DLD1 (cell line): ENCODE data around the gene ENDOG.

Experiments
- in situ Hi-C: cut with HindIII; loops from 2 replicates; pipeline ENCODE4 v1.10.0; 2017; ENCODE audit warnings: low sequenced_read_pairs

The ENDOG gene

DNA sequence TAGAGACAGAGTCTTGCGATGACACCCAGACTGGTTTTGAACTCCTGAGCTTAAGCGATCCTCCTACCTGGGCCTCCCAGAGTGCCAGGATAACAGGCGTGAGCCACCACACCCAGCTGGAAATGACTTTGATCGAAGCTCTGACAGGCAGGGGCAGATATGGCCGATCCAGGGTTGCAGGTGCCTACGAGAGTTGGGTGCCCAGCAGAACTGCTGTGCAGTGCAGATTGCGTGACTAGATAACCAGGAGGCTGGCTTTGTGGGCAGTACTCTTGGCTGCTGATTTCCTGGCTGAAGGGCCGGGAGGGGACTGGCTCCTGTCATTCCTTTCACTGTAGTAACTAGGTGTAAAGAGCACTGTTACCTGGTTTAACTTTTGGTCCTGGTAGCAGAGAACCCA is 19.4 kb upstream of the ENDOG start:
- in situ Hi-C loops, result no loop called here

- in situ Hi-C loops, result no loop called here
These were observed 18.2 kb upstream of the ENDOG start for GRCh38 chr9:128800061-128800460.

DNA sequence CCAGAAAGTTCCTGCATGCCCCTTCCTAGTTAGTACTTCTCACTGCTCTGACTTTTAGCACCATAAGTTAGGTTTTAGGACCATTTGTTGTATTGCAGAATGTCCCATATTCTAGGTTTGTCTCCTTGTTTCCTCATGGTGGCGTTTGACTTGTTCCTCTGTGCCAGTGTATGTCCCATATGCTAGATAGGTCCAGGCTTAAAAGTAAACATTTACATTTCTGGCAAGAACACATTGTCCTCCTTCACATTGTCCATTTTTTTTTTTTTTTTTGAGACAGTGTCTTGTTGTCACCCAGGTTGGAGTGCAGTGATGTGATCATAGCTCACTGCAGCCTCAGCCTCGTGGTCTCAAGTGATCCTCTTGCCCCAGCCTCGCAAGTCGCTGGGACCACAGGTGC is 15.8 kb upstream of the ENDOG start:
- in situ Hi-C loops, result no loop called here

- in situ Hi-C loops, result no loop called here
These were observed 12.6 kb upstream of the ENDOG start for GRCh38 chr9:128805661-128806060.

GRCh38 chr9:128807827-128808226 is 10.5 kb upstream of the ENDOG start:
- in situ Hi-C loops, result no loop called here

GRCh38 chr9:128808543-128808942 is 9.8 kb upstream of the ENDOG start:
- in situ Hi-C loops, result no loop called here

DNA sequence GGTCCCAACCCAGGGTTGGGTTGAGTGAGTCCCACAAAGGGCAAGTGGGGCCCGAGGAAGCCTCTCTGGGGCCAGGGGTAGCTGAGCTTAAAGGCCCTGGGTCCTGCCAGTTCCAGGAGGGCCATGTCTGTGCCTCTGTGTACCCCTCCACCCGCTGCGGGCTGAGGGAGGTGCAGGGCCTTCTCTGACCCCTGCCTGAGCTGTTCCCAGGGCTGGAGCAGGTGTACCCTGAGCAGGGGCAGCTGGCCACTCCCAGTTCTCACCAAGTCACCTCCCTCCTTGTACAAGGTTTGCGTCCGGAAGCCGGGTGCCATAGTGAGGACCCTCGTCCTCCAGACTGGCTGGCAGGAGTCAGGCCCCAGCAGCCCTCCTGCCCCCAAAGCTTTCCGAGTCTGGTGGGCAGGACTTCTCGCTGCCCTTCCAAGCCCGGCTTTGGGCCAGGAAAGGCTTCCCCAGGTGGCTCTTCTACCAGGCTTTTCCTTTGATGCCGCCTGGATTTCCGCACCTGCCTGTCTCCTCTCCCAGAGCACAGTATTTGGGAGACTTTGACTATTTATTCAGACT is 9.2 kb upstream of the ENDOG start:
- in situ Hi-C loops, result no loop called here

DNA sequence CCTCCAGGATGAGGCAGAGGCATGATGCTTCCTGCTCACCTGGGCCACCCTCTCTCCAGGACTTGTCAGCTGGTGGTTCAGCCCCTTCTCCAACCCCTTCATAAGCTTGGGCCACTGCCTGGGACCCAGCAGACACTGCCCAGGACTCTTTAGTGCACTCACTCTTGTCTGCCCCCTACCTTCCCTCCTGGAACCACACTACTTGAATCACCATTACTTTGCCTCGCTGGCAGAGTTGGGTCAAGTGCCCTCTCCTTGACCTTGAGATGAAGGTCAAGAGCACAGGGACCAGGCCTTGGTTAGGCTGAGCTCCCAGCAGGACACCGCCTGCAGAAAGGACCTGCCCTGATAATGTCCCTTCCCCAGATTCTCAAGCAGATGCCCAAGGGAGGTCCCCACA is 8.5 kb upstream of the ENDOG start:
- in situ Hi-C loops, result loop anchor here (10.0 kb wide), 1 partner anchor 55 kb away; no protein-coding TSS in a partner anchor

GRCh38 chr9:128810873-128811272 is 7.4 kb upstream of the ENDOG start:
- in situ Hi-C loops, result loop anchor here (10.0 kb wide), 1 partner anchor 54 kb away; no protein-coding TSS in a partner anchor

GRCh38 chr9:128818839-128819715 is 777 bp downstream of the ENDOG start:
- in situ Hi-C loops, result loop anchor here (10.0 kb wide), 1 partner anchor 46 kb away; no protein-coding TSS in a partner anchor

- in situ Hi-C loops, result loop anchor here (10.0 kb wide), 1 partner anchor 45 kb away; no protein-coding TSS in a partner anchor
These were observed 1.7 kb downstream of the ENDOG start for GRCh38 chr9:128819716-128820664.

DNA sequence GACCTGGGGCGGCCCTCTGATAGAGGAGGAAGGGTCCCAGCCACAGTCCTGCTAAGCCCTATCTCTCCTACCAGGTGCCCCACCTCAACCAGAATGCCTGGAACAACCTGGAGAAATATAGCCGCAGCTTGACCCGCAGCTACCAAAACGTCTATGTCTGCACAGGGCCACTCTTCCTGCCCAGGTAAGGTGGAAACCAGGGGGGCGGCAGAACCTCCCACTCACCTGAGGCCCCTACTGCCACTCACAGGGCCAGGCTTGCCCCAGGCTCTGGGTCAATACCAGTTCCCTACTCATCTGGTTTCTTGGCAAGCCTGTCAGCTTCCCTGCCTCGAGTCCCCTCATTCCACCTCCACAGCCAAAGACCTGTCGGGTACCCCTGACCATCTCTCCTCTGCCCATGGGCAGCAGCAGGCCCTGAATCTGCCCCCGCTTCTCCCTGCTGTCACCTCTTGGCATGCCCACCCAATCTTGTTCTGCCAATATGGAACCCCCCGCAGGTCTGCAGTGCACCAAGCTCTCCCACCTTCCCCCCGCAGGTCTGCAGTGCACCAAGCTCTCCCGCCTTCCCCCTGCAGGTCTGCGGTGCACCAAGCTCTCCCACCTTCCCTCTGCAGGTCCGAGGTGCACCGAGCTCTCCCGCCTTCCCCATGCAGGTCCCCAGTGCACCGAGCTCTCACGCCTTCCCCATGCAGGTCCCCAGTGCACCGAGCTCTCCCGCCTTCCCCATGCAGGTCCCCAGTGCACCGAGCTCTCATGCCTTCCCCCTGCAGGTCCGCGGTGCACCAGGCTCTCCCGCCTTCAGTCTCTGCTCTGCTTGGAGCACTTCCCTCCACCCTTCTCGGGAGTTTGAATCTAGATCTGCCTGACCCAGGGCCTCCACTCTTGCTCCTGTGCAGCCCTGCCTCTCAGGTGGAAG is 2.6 kb downstream of the ENDOG start:
- in situ Hi-C loops, result no loop called here

GRCh38 chr9:128821584-128822406 is 3.5 kb downstream of the ENDOG start:
- in situ Hi-C loops, result no loop called here

DNA sequence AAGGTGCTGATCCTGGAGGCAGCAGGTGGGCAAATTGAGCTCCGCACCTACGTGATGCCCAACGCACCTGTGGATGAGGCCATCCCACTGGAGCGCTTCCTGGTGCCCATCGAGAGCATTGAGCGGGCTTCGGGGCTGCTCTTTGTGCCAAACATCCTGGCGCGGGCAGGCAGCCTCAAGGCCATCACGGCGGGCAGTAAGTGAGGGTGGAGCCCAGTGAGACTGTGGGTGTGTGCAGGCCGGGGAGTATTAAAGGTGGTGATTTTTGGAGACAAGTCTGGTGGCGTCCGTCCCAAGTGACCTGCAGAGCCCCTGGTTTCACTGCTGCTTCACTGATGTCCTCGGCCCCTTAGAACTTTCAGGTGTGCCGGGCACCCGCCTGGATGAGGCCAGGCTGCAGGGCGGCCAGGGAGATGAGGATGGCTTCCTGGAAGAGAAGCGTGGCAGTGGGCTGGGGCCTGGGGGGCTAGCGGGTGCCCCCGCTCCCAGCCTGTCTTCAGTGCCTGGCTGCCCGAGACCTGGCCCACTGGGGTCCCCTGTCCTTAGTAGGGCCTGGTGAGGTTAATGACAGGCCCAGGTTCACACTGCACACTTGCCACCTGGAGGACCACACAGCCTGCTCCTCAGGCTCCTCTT is 4.2 kb downstream of the ENDOG start:
- in situ Hi-C loops, result no loop called here

GRCh38 chr9:128823362-128823902 is 5.1 kb downstream of the ENDOG start:
- in situ Hi-C loops, result no loop called here

DNA sequence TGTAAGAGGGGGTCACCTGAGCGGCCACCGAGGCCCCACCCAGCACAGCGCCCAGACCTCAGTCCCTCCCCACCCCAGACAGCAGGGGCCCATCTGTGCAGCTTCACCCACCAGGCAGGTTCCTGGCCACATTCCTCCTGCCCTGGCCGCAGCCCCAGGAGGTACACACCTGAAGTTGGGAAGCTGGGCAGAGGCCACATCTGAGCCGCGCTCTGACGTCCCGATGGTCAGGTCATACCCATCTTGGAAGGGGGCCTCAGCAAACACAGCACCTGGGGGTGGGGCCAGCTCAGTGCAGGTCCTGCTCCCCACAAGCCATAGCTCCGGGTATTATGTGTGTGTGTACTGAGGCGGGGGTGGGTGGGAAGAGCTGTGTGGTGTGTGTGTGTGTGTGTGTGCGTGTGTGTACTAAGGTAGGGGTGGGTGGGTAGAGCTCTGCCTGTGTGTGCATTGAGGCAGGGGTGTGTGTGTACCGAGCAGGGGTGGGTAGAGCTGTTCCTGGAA is 5.7 kb downstream of the ENDOG start:
- in situ Hi-C loops, result no loop called here

GRCh38 chr9:128824911-128825310 is 6.6 kb downstream of the ENDOG start:
- in situ Hi-C loops, result no loop called here
